Measurements from ENCODE around the gene SNTA1. TPM values are rescaled to one million over a fixed set of nuclear protein-coding genes. Genes with fewer than 3 reads are reported as not detected.

The SNTA1 gene
- total and polyA plus RNA-seq, 2 of the 13 experiments (the other 11 are each of a cell fraction or from before 2014, with no cell fraction given), result 16.4 to 18.3 TPM

DNA sequence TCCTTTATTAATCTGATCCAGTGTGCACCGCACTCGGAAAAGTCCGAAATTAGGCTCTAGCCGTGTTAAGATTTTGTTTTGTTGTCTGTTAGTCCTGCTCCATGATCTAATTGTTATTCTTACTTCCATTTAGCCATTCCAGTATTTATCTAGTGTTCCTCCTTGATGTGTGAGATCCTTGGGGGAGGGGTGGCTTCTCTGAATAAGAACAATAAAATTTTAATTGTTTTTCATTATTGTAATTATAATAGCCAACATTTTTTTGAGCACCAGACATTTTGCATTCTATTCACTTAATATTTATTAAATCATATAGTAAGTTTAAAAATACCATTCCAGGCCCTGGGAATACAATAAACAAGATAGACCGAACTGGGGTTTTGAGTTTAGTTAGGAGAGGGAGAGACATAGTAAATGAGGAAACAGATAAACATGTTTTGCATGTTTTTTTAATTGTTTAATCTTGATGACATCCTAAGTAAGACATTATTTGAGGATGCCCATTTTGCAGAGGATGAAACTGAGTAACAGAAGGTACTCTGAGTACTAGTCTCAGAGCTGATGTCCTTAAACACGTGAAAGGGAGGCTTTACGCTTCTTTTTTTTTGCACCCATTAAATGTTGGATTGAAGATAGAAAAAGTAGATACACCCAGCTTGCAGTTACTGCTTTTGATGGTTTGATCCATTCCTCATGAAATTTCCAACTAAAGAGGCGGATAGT lies 47.5 kb upstream of the SNTA1 start (continued):
- TF ChIP-seq MLLT10 (CRISPR knock-in tag; IDR thresholded peaks at IDR 0.05) (no peak), ZNF446 (CRISPR knock-in tag; IDR thresholded peaks at IDR 0.05) (no peak), ZNF609 (CRISPR knock-in tag; IDR thresholded peaks at IDR 0.05; ENCODE audit: borderline replicate concordance) (no peak), KMT2A (CRISPR knock-in tag; IDR thresholded peaks at IDR 0.05) (no peak), ASH2L (IDR thresholded peaks at IDR 0.05; ENCODE audit: insufficient read length, low read depth, low read length) (no peak), ZNF441 (CRISPR knock-in tag; IDR thresholded peaks at IDR 0.05; ENCODE audit: borderline replicate concordance) (no peak), ZNF10 (CRISPR knock-in tag; IDR thresholded peaks at IDR 0.05; ENCODE audit: borderline replicate concordance, low read depth) (no peak), MIER3 (CRISPR knock-in tag; IDR thresholded peaks at IDR 0.05; ENCODE audit: borderline replicate concordance) (0 out of 2 replicates have a peak, but pooled peaks have one; percentile 3), HNF4G (IDR thresholded peaks at IDR 0.05; ENCODE audit: borderline replicate concordance, low read depth, low read length) (no peak), HNF4G (CRISPR knock-in tag; IDR thresholded peaks at IDR 0.05; ENCODE audit: borderline replicate concordance, low read depth) (no peak), ZNF605 (CRISPR knock-in tag; IDR thresholded peaks at IDR 0.05) (no peak), TBL1XR1 (IDR thresholded peaks at IDR 0.05; ENCODE audit: borderline replicate concordance, low read length, partially characterized antibody) (no peak), KAT2B (IDR thresholded peaks at IDR 0.05; ENCODE audit: borderline replicate concordance, low read depth, low read length) (no peak), SIX1 (CRISPR knock-in tag; IDR thresholded peaks at IDR 0.05; ENCODE audit: borderline replicate concordance) (0 out of 2 replicates have a peak, but pooled peaks have one; percentile 5), MAZ (IDR thresholded peaks at IDR 0.05; ENCODE audit: borderline replicate concordance, low read depth, low read length) (no peak), MAZ (CRISPR knock-in tag; IDR thresholded peaks at IDR 0.05; ENCODE audit: low read depth) (no peak), ZNF558 (CRISPR knock-in tag; IDR thresholded peaks at IDR 0.05; ENCODE audit: borderline replicate concordance) (no peak), GFI1 (CRISPR knock-in tag; IDR thresholded peaks at IDR 0.05; ENCODE audit: borderline replicate concordance) (no peak), SYNCRIP (IDR thresholded peaks at IDR 0.05; ENCODE audit: insufficient read depth, low read depth, low read length) (no peak)
- TF ChIP-seq, protein P1, sequence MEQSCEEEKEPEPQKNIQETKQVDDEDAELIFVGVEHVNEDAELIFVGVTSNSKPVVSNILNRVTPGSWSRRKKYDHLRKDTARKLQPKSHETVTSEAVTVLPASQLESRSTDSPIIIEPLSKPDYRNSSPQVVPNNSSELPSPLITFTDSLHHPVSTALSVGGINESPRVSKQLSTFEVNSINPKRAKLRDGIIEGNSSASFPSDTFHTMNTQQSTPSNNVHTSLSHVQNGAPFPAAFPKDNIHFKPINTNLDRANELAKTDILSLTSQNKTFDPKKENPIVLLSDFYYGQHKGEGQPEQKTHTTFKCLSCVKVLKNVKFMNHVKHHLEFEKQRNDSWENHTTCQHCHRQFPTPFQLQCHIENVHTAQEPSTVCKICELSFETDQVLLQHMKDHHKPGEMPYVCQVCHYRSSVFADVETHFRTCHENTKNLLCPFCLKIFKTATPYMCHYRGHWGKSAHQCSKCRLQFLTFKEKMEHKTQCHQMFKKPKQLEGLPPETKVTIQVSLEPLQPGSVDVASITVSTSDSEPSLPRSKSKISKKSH (CRISPR knock-in tag; IDR thresholded peaks at IDR 0.05; ENCODE audit: borderline replicate concordance), result no peak
